22Rv1 (cell line): Measurements from ENCODE around the gene NBAS.

Source experiments
- H3K27ac ChIP-seq: fragments of 450-650 bp; 2 replicates; pipeline ENCODE4 v1.5.1; 2017
- ZFX ChIP-seq: fragments of 450-650 bp; IDR thresholded peaks from 2 replicates; pipeline ENCODE4 v1.6.1; 2017; ENCODE audit warnings: antibody characterized with exemption, borderline replicate concordance
- TF ChIP-seq, protein P1 (sequence below): fragments of 450-650 bp; IDR thresholded peaks from 2 replicates; pipeline ENCODE4 v1.5.1; 2017; ENCODE audit warnings: mild to moderate bottlenecking

NBAS gene

GRCh38 chr2:15159751-15160177, 401.4 kb downstream of the NBAS start:
- H3K27ac ChIP-seq, result no peak overlapping the region
- TF ChIP-seq ZFX, result no peak
- TF ChIP-seq, protein P1, sequence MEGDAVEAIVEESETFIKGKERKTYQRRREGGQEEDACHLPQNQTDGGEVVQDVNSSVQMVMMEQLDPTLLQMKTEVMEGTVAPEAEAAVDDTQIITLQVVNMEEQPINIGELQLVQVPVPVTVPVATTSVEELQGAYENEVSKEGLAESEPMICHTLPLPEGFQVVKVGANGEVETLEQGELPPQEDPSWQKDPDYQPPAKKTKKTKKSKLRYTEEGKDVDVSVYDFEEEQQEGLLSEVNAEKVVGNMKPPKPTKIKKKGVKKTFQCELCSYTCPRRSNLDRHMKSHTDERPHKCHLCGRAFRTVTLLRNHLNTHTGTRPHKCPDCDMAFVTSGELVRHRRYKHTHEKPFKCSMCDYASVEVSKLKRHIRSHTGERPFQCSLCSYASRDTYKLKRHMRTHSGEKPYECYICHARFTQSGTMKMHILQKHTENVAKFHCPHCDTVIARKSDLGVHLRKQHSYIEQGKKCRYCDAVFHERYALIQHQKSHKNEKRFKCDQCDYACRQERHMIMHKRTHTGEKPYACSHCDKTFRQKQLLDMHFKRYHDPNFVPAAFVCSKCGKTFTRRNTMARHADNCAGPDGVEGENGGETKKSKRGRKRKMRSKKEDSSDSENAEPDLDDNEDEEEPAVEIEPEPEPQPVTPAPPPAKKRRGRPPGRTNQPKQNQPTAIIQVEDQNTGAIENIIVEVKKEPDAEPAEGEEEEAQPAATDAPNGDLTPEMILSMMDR, result peak; percentile 71

DNA sequence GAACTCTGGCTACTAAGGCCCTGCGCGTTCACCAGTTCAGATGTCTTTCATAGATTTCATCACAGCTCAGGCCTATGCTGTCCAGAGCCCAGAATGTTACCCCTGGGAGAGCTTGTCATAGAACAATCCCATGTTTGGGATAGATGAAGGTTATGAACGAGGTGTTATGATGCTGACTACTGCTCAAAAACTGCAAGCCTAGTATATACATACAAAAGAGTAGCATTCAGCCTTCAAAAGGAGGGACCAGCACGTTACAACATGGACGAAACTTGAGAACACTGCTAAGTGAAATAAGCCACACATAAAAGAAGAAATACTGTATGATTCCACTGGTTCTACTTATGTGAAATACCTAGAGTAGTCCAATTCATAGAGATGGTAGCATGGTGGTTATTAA, 401.9 kb downstream of the NBAS start:
- no peak for TF ChIP-seq ZFX
- TF ChIP-seq, protein P1, result no peak

DNA sequence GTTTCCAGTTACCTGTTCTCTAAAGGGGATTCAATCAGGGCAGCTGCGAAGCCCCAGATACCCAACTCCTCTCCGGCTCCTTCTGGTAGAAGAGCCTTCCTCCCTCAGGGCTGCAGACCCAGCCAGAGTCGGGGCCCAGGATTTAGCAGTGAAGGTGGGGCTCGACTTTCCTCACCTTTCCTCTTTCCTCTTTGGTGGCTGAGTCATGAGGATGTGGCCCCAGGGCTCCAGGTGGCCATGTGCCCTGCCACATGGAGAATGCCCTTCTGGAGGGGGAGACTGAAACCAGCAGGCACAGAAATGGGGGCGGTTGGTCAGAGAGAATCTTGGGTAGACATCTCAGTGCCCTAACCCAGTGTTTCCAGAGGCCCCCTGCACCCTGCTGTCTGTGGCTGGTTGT, 402.6 kb downstream of the NBAS start:
- no peak overlapping the region for H3K27ac ChIP-seq

More for the DNA sequence above, 401.9 kb downstream of the NBAS start:
- H3K27ac ChIP-seq, result no peak overlapping the region

GRCh38 chr2:15158100-15158499, 403.0 kb downstream of the NBAS start:
- no peak overlapping the region for H3K27ac ChIP-seq
- no peak for TF ChIP-seq ZFX
- TF ChIP-seq, protein P1, result no peak

More for the DNA sequence above, 402.6 kb downstream of the NBAS start:
- no peak for TF ChIP-seq ZFX
- TF ChIP-seq, protein P1, result no peak

- no peak for TF ChIP-seq ZFX
- TF ChIP-seq, protein P1, result no peak
- H3K27ac ChIP-seq, result no peak overlapping the region
Observed at GRCh38 chr2:15155959-15156574, 405.1 kb downstream of the NBAS start.

DNA sequence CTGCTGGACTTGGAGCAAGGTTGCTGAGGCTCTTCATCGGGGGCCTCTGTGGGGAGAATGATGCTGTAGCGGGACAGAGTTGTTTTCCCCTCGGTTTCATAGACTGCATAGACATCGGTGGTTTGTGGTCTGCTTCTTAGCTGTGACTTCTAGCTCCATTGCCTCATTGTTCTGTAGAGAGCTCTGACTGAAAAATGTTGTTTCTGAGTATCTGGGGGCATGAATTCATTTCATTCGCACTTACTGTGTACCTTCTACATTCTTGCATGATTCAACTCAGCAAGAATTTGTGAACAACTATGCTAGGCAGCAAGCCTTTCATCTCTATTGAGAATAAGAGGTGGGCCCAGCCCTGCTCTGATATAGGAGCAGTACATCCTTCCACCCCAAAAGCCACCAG, 406.8 kb downstream of the NBAS start:
- no peak for TF ChIP-seq ZFX
- TF ChIP-seq, protein P1, result no peak
- no peak overlapping the region for H3K27ac ChIP-seq

DNA sequence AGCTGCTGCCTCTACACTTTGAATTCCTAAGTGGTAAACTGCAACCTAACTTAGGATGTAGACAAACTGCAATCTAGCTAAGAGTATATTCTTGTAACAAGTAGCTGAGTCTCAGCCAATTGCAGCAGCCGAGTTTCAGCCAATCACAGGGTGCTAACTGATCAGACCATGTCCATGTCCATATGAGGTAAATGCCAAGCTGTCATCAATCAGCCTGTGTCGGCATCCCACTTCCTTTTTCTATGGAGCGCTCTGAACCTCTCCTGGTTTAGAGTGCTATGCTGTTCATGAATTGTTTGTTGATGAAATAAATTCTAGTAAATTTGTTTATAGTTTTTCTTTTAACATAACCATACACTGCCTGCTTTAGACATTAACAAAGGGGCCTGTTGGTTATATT, 408.8 kb downstream of the NBAS start:
- TF ChIP-seq, protein P1, result no peak
- no peak for TF ChIP-seq ZFX
- no peak overlapping the region for H3K27ac ChIP-seq
